Muscle of arm (tissue), 12 donors: ENCODE results near the gene FAM83G. TPM values are rescaled to one million over a fixed set of nuclear protein-coding genes. Genes with fewer than 3 reads are reported as not detected.

ENCODE experiments used
- DNase-seq: peaks from one replicate; pipeline ENCODE4 v3.0.0-alpha.2; 2013
- polyA plus RNA-seq, 12 donors: library from polyadenylated mRNA; unstranded; fragments of 120-200 nt; gene quantifications; one replicate each; pipeline ENCODE4 v1.2.1, GENCODE V29; 2013; ENCODE audit not compliant: insufficient read length in 12 of 12

The FAM83G gene
- polyA plus RNA-seq, 12 donors, result 0.11 to 4.8 (median 0.24) TPM; not detected in 1

DNA sequence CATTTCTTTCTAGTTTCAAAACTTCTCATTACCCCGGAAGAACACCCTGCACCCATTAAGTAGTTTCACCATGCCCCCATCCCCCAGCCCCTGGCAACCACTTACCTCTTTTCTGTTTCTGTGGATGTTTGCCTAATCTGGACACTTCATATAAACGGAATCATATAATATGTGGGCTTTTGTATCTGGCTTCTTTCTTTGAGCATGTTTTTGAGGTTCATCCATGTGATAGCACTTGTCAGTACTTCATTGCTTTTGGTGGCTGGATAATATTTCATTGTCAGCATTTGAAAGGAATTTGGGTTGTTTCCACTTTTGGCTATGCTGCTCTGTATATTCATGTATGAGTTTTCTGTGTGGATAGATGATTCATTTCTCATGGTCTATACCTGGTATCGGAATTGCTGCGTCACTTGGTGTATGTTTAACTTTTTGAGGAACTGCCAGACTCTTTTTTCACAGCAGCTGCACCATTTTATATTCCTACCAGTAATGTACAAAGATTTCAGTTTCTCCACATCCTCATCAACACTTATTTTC, 82.6 kb downstream of the FAM83G start:
- DNase-seq, result no peak

DNA sequence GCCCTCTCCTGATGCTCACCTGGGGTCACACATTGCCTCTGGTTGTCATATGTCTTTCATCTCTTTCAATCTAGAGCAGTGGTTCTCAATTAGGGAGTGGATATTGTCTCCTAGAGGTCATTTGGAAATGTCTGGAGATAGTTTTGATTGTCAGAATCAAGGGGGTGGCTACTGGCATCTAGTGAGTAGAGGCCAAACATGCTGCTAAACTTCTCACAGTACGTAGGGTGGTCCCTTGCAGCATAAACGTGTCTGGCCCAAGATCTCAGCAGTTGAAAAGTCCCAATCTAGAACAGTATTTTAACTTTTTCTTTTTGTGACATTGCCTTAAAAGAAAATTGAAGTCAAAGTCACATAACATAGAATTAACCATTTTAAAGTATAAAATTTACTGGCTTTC, 83.1 kb downstream of the FAM83G start:
- no peak for DNase-seq

DNA sequence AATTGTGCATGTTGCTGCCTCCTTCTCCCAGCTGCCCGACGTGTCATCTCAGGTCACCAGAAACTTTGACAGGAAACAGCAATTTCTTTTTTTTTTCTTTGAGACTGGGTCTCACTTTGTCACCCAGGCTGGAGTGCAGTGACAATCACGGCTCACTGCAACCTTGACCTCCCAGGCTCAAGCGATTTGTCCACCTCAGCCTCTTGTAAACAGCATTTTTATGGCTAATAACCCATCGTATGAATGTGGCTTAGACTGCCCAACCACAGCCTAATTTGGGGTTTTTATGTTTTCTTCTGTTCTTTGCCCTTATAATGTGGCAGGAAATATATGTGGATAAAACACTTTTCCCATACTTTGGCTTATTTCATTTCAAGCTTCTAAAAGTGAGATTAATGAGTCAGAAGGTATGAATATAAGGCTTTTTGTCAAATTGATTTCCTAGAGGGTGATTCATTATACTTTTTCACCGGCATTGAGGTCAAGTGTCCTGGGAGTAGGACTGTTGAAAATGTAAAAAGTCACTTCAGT, 83.6 kb downstream of the FAM83G start:
- no peak for DNase-seq

DNA sequence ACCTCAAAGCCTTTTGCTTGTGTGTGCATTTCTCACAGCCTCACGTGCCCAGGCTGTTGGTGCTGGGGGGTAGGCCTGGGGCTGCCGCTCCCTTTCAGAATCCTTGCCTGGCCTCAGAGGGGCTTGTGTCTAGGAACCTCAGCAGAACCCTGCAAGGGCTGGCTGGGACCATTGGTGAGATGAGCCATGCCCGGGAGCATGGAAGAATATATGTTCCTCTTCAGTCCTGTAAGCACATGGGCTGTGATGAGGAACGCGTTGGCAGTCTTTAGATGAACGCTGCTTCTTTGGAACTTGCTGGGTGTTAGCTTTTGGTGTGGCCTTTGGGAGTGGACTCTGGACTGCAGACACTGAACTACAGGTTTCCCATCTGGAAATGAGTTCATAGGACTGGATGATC, 84.6 kb downstream of the FAM83G start:
- DNase-seq, result no peak

Other genes with a start within 250 kb of the FAM83G start
- 10 to 100 TPM in 11 of 12 donors, not detected in 1; 20.0 to 39.6 (median 28.3) TPM for gene TVP23B, start 223.6 kb downstream of the FAM83G start, polyA plus RNA-seq
- 10 to 100 TPM in 11 of 12 donors, not detected in 1; 22.2 to 32.5 (median 24.8) TPM for gene PRPSAP2, start 146.6 kb downstream of the FAM83G start, polyA plus RNA-seq
- under 1 TPM in 7 of 12 donors, not detected in 5; 0.05 to 0.29 (median 0.12) TPM for gene SLC5A10, start 52.6 kb downstream of the FAM83G start, polyA plus RNA-seq
- gene GRAP, start 42.2 kb upstream of the FAM83G start, polyA plus RNA-seq, result 1 to 10 TPM in 10 of 12 donors, not detected in 2; 2.1 to 5.0 (median 2.4) TPM
- gene GRAPL, start 122.8 kb upstream of the FAM83G start, polyA plus RNA-seq, result 1 to 10 TPM in 6 of 12 donors, under 1 TPM in 4, not detected in 2; 0.33 to 3.9 (median 1.4) TPM
- 10 to 100 TPM in 11 of 12 donors, not detected in 1; 20.8 to 78.2 (median 27.3) TPM for gene EPN2, start 232.6 kb upstream of the FAM83G start, polyA plus RNA-seq